ENCODE data around the gene TTC28. TPM values are rescaled to one million over a fixed set of nuclear protein-coding genes. Genes with fewer than 3 reads are reported as not detected.

TTC28 gene
- polyA plus RNA-seq, 4 donors: 0.45 to 24.0 (median 3.7) TPM

DNA sequence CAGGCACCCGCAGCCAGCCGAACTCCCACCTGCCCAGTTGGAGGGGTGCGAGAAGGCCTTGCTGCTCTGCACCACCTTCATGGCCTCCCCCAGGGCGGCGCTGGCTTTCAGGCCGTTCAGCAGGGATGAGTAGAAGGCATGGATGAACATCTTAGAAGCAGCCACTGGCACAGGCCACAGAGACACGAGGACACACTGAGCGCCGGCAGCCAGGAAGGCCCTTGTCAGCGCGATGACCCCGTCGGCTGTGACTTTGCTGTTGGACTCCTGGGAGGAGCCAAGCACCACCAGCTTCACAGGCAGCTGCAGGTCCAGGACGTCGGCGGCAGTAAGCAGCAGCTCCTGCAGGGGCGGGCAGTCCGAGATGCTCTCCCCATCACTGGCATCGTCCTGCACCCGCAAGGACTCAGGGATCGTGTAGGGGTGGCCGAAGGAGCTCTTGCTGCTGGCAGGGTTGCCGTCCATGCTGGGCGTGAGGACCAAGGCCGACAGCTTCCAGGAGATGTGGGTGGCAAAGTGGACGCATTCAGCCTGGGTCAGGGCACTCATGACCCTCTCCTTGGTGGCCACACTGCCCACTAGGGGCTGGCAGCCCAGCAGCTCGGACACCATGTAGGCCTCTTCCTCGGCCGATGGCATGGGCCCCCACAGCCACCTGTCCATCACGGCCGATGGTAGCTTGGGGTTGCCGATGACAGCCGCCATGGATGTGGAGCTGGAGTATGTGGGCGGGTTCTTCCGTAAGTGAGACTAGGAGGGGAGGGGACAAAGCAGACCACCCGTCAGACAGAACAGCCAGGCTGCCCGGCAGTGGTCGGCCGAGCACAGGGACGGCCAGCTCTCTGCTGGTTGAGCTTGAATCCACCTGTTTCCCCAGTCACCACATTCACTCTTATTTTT is 680.9 kb downstream of the TTC28 start:
- no peaks in the 10 kb centered on the region for H3K9me3 ChIP-seq (ENCODE audit: control insufficient read depth in 2 of 2, insufficient read depth in 1 of 2, low read depth in 1 of 2, low read length in 1 of 2)
- peaks cover 0 to 87% (median 0%) of the 10 kb centered on the region in 3 donors for H3K36me3 ChIP-seq (ENCODE audit: control insufficient read depth in 3 of 3, insufficient read depth in 2 of 3, low read depth in 1 of 3, low read length in 3 of 3)
- H3K27ac ChIP-seq (ENCODE audit: low read depth in 1 of 3, low read length in 2 of 3): no peak overlapping the region
- no peaks in the 10 kb centered on the region for H3K27me3 ChIP-seq (ENCODE audit: control insufficient read depth in 3 of 3, insufficient read depth in 3 of 3, low read length in 3 of 3)
- FAIRE-seq: no peak
- no peak for DNase-seq
- WGBS, 3 donors: 93 to 94% (median 94%) methylated on average over 39 to 40 of the region's 40 CpGs
- H3K4me1 ChIP-seq (ENCODE audit: control insufficient read depth in 3 of 3, insufficient read depth in 2 of 3, low read depth in 1 of 3, low read length in 2 of 3): no peaks in the 10 kb centered on the region
- no peak overlapping the region for H3K4me3 ChIP-seq (ENCODE audit: low read depth in 1 of 3, low read length in 3 of 3)

DNA sequence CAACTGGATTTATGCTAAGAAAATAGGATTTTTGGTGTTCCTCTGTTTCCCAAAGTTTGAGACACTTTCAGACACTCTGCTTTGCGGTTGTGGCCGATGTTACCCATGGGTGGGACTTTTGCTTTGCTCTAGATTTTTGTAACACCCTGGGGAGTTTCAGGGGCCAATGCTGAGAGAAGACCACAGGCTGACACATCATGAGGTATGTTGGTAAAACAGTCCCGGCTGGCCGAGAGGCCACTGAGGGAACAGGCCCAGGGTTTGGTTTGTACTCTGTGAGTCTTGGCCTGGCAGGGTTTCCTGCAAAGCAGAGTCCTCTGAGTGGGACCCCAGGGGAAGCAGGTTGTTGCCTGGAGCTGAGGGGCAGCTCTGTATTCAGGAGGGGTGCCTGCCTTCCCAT is 682.1 kb downstream of the TTC28 start:
- H3K27me3 ChIP-seq (ENCODE audit: control insufficient read depth in 3 of 3, insufficient read depth in 3 of 3, low read length in 3 of 3): no peaks in the 10 kb centered on the region
- H3K9me3 ChIP-seq (ENCODE audit: control insufficient read depth in 2 of 2, insufficient read depth in 1 of 2, low read depth in 1 of 2, low read length in 1 of 2): no peaks in the 10 kb centered on the region
- H3K4me3 ChIP-seq (ENCODE audit: low read depth in 1 of 3, low read length in 3 of 3): no peak overlapping the region
- no peak overlapping the region for H3K27ac ChIP-seq (ENCODE audit: low read depth in 1 of 3, low read length in 2 of 3)
- FAIRE-seq: no peak
- peaks cover 0 to 91% (median 0%) of the 10 kb centered on the region in 3 donors for H3K36me3 ChIP-seq (ENCODE audit: control insufficient read depth in 3 of 3, insufficient read depth in 2 of 3, low read depth in 1 of 3, low read length in 3 of 3)
- no peaks in the 10 kb centered on the region for H3K4me1 ChIP-seq (ENCODE audit: control insufficient read depth in 3 of 3, insufficient read depth in 2 of 3, low read depth in 1 of 3, low read length in 2 of 3)
- 73 to 96% (median 88%) methylated on average over 4 of the region's 4 CpGs for WGBS, 3 donors
- DNase-seq: no peak

DNA sequence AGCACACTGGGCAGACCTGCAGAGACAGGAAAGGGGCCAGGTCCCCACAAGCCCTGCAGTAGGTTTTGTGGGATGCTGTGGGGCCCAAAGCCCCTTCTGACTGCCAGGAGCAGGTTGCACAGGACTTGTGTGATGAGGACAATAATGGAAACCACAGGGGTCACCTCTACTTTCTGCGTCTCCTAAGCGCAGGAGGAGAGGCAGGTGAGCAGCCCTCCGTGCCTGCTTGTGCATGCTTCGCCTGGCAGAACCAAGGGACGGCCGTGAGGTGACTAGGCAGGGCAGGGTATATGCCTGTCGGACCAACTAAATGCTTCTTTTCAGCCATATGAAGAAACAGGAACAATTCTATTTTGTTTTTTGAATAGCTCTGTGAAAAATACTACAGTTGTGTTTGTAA is 682.7 kb downstream of the TTC28 start:
- no peak overlapping the region for H3K4me3 ChIP-seq (ENCODE audit: low read depth in 1 of 3, low read length in 3 of 3)
- no peaks in the 10 kb centered on the region for H3K9me3 ChIP-seq (ENCODE audit: control insufficient read depth in 2 of 2, insufficient read depth in 1 of 2, low read depth in 1 of 2, low read length in 1 of 2)
- peaks cover 0 to 93% (median 0%) of the 10 kb centered on the region in 3 donors for H3K36me3 ChIP-seq (ENCODE audit: control insufficient read depth in 3 of 3, insufficient read depth in 2 of 3, low read depth in 1 of 3, low read length in 3 of 3)
- no peaks in the 10 kb centered on the region for H3K27me3 ChIP-seq (ENCODE audit: control insufficient read depth in 3 of 3, insufficient read depth in 3 of 3, low read length in 3 of 3)
- DNase-seq (no peak), FAIRE-seq (no peak)
- H3K27ac ChIP-seq (ENCODE audit: low read depth in 1 of 3, low read length in 2 of 3): no peak overlapping the region
- no peaks in the 10 kb centered on the region for H3K4me1 ChIP-seq (ENCODE audit: control insufficient read depth in 3 of 3, insufficient read depth in 2 of 3, low read depth in 1 of 3, low read length in 2 of 3)
- WGBS, 3 donors: 91 to 93% (median 92%) methylated on average over 7 of the region's 7 CpGs

DNA sequence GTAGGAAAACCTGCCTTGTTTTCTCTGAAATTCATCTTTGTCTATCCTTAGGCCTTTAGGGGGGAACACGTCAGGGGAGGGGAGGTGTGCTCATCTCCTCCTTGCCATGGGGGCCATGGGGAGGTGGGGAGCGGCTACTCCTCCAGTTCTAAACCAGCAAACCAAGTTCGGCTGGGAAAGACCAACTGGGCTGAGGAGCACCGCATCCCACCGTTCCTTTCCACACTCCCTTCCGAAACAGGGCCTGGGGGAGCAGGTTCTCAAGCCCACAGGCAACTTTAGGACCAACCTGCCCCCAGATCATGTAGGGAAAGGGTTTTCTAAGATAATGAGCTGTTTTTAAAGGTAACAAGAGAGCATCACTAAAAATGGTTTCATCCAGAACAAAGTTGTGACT is 683.1 kb downstream of the TTC28 start:
- no peak overlapping the region for H3K27ac ChIP-seq (ENCODE audit: low read depth in 1 of 3, low read length in 2 of 3)
- H3K9me3 ChIP-seq (ENCODE audit: control insufficient read depth in 2 of 2, insufficient read depth in 1 of 2, low read depth in 1 of 2, low read length in 1 of 2): no peaks in the 10 kb centered on the region
- FAIRE-seq (no peak), DNase-seq (no peak)
- no peaks in the 10 kb centered on the region for H3K27me3 ChIP-seq (ENCODE audit: control insufficient read depth in 3 of 3, insufficient read depth in 3 of 3, low read length in 3 of 3)
- no peaks in the 10 kb centered on the region for H3K4me1 ChIP-seq (ENCODE audit: control insufficient read depth in 3 of 3, insufficient read depth in 2 of 3, low read depth in 1 of 3, low read length in 2 of 3)
- no peak overlapping the region for H3K4me3 ChIP-seq (ENCODE audit: low read depth in 1 of 3, low read length in 3 of 3)
- 92 to 98% (median 94%) methylated on average over 6 of the region's 6 CpGs for WGBS, 3 donors
- H3K36me3 ChIP-seq (ENCODE audit: control insufficient read depth in 3 of 3, insufficient read depth in 2 of 3, low read depth in 1 of 3, low read length in 3 of 3): peaks cover 0 to 93% (median 0%) of the 10 kb centered on the region in 3 donors

DNA sequence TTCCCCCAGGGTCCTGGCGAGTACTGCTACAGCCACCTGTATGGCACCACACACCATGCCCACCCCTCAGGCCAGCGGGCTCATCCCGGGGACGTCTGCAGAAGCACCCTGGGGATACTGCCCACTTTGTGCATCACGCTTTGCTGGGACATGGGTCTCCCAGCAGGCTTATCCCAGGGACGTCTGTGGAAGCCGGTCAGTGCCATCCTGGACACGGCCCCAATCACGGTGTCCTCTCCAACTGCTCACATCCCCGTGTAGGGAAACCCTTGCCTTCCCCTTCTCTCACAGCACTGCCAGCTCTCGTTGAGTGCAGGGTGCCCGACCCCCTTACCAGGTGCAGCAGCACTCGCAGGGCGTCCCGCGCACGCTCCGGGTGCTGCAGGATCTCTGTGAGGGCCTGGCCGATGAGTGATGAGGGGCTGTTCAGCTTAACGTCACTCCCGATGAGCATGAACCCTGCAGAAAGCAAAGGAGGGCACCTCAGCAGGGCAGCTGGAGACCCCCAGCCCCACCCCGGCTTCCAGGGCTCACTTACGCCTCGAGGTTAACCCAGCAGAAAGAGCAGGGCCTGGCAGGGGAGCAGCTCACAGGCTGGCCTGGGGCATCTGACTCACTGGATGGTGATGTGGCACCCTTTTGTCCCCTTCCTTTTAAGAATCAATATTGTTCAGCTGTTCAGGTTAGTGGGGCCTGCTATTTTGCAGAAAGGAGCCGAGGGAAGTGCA is 683.7 kb downstream of the TTC28 start:
- Histone ChIP-seq H3K36me3 (ENCODE audit: control insufficient read depth in 3 of 3, insufficient read depth in 2 of 3, low read depth in 1 of 3, low read length in 3 of 3) (peaks cover 0 to 91% (median 0%) of the 10 kb centered on the region in 3 donors), H3K4me3 (ENCODE audit: low read depth in 1 of 3, low read length in 3 of 3) (no peak overlapping the region), H3K4me1 (ENCODE audit: control insufficient read depth in 3 of 3, insufficient read depth in 2 of 3, low read depth in 1 of 3, low read length in 2 of 3) (no peaks in the 10 kb centered on the region), H3K27me3 (ENCODE audit: control insufficient read depth in 3 of 3, insufficient read depth in 3 of 3, low read length in 3 of 3) (no peaks in the 10 kb centered on the region), H3K27ac (ENCODE audit: low read depth in 1 of 3, low read length in 2 of 3) (no peak overlapping the region), H3K9me3 (ENCODE audit: control insufficient read depth in 2 of 2, insufficient read depth in 1 of 2, low read depth in 1 of 2, low read length in 1 of 2) (no peaks in the 10 kb centered on the region)
- FAIRE-seq: no peak
- DNase-seq: no peak
- WGBS, 3 donors: 93 to 95% (median 94%) methylated on average over 25 of the region's 25 CpGs

DNA sequence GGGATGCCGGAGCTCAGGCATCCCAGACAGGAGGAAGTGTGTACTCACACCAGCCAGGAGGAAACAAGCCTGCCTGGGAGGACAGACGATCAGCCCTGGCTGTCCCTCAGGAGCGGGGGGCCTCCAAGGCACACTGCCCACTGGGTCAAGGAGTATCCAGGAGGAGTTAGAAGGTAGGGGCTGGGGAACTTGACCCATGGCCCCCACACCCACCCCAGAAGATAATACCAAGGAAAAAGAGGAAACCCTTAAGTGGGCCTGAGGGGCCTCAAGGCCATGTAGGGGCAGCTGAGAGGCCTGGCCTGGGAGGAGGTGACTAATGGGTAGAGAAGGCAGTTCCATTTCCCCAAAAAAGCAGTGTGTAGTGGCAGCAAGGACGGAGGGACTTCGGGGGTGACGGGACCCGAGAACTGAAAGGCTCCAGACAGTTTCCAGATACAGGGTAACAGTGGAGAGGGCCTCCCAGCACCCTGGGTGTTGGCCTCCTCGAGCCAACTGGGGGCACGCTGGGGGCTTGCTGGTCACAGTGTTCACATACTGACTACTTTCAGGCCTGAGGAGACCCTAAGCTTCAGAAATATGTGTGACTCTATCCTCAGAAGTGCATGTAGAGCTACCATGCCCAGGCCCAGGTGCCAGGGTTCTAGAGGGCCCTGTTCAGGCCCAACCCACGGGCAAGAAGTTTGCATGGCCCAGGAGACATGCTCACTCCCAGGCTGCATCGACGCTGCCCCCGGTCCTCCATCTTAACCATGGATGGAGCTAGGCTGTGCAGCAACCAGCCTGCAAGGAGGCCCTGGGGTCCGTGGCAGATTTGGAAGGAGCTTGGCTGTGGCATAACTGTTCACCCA is 684.9 kb downstream of the TTC28 start:
- DNase-seq (no peak), FAIRE-seq (no peak)
- H3K4me3 ChIP-seq (ENCODE audit: low read depth in 1 of 3, low read length in 3 of 3): no peak overlapping the region
- H3K27ac ChIP-seq (ENCODE audit: low read depth in 1 of 3, low read length in 2 of 3): no peak overlapping the region
- whole genome bisulfite sequencing, 3 donors: 88 to 94% (median 89%) methylated on average over 14 of the region's 14 CpGs
- H3K9me3 ChIP-seq (ENCODE audit: control insufficient read depth in 2 of 2, insufficient read depth in 1 of 2, low read depth in 1 of 2, low read length in 1 of 2): no peaks in the 10 kb centered on the region
- no peaks in the 10 kb centered on the region for H3K4me1 ChIP-seq (ENCODE audit: control insufficient read depth in 3 of 3, insufficient read depth in 2 of 3, low read depth in 1 of 3, low read length in 2 of 3)
- no peaks in the 10 kb centered on the region for H3K27me3 ChIP-seq (ENCODE audit: control insufficient read depth in 3 of 3, insufficient read depth in 3 of 3, low read length in 3 of 3)
- H3K36me3 ChIP-seq (ENCODE audit: control insufficient read depth in 3 of 3, insufficient read depth in 2 of 3, low read depth in 1 of 3, low read length in 3 of 3): peaks cover 0 to 91% (median 0%) of the 10 kb centered on the region in 3 donors

DNA sequence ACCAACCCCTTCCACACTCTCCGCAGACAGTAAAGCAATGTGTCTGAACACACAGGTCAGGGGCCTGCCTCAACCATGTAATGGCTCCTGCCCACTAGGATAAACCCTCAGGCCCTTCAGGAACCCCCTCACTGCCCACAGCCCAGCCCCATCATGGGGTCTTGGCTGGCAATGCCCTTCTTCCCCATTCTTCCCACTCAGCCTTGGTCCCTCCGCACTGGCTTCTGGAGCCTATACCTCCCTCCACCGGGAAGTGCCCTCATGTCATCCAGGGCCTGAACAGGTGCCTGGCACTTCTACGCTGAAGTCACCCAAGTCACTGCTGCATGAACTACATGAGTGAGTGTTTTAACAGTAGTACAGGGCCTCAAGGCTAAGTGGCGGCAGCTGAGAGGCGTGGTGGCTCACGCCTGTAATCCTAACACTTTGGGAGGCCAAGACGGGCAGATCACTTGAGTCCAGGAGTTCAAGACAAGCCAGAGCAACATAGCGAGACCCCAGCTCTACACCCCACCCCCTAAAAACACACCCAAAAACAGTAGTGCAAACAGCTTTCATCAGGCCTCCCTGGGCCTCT is 685.8 kb downstream of the TTC28 start:
- Histone ChIP-seq H3K27ac (ENCODE audit: low read depth in 1 of 3, low read length in 2 of 3) (no peak overlapping the region), H3K4me3 (ENCODE audit: low read depth in 1 of 3, low read length in 3 of 3) (no peak overlapping the region), H3K36me3 (ENCODE audit: control insufficient read depth in 3 of 3, insufficient read depth in 2 of 3, low read depth in 1 of 3, low read length in 3 of 3) (peaks cover 0 to 91% (median 0%) of the 10 kb centered on the region in 3 donors), H3K4me1 (ENCODE audit: control insufficient read depth in 3 of 3, insufficient read depth in 2 of 3, low read depth in 1 of 3, low read length in 2 of 3) (no peaks in the 10 kb centered on the region), H3K9me3 (ENCODE audit: control insufficient read depth in 2 of 2, insufficient read depth in 1 of 2, low read depth in 1 of 2, low read length in 1 of 2) (no peaks in the 10 kb centered on the region), H3K27me3 (ENCODE audit: control insufficient read depth in 3 of 3, insufficient read depth in 3 of 3, low read length in 3 of 3) (no peaks in the 10 kb centered on the region)
- WGBS, 3 donors: 88 to 93% (median 88%) methylated on average over 9 of the region's 9 CpGs
- DNase-seq (no peak), FAIRE-seq (no peak)

DNA sequence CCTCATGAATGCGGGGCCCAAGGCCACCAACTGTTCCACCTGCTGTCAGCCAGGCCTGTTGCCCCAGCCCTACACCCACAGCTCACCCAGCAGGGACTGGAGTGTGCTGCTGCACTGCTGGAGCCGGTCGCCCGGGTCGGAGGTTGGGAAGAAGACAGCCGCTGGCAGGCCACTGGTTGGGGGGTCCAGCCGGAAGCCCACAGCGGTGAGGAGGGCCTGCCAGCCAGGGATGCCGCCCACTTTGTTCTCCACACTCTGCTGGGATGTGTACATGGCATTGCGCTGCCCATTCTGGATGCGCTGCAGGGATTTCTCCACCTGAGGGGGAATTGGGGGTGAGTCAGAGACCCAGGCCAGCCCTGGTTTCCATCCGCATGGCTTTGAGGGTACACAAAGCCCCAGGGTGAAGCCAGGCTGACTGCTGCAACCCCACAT is 686.4 kb downstream of the TTC28 start:
- no peak for DNase-seq
- H3K4me3 ChIP-seq (ENCODE audit: low read depth in 1 of 3, low read length in 3 of 3): no peak overlapping the region
- H3K27me3 ChIP-seq (ENCODE audit: control insufficient read depth in 3 of 3, insufficient read depth in 3 of 3, low read length in 3 of 3): no peaks in the 10 kb centered on the region
- H3K27ac ChIP-seq (ENCODE audit: low read depth in 1 of 3, low read length in 2 of 3): no peak overlapping the region
- FAIRE-seq: no peak
- peaks cover 0 to 89% (median 0%) of the 10 kb centered on the region in 3 donors for H3K36me3 ChIP-seq (ENCODE audit: control insufficient read depth in 3 of 3, insufficient read depth in 2 of 3, low read depth in 1 of 3, low read length in 3 of 3)
- no peaks in the 10 kb centered on the region for H3K9me3 ChIP-seq (ENCODE audit: control insufficient read depth in 2 of 2, insufficient read depth in 1 of 2, low read depth in 1 of 2, low read length in 1 of 2)
- H3K4me1 ChIP-seq (ENCODE audit: control insufficient read depth in 3 of 3, insufficient read depth in 2 of 3, low read depth in 1 of 3, low read length in 2 of 3): no peaks in the 10 kb centered on the region
- WGBS, 3 donors: 95 to 98% (median 95%) methylated on average over 12 of the region's 12 CpGs

Data from small intestine (tissue), 7 donors.